ENCODE results near the gene TULP1.

The TULP1 gene

GRCh38 chr6:35496036-35496840 is 16.5 kb downstream of the TULP1 start:
- no peak for DNase-seq

- no peak for DNase-seq
Measured at GRCh38 chr6:35495258-35496035, 17.2 kb downstream of the TULP1 start.

- no peak for DNase-seq
Measured at GRCh38 chr6:35494161-35494563, 18.5 kb downstream of the TULP1 start.

GRCh38 chr6:35493307-35493983 is 19.3 kb downstream of the TULP1 start:
- DNase-seq: no peak

GRCh38 chr6:35492974-35493284 is 19.8 kb downstream of the TULP1 start:
- DNase-seq: no peak

GRCh38 chr6:35492258-35492973 is 20.3 kb downstream of the TULP1 start:
- peak; percentile 61 for DNase-seq

- DNase-seq: no peak
Measured at GRCh38 chr6:35491558-35492257, 21.0 kb downstream of the TULP1 start.

- DNase-seq: no peak
Measured at GRCh38 chr6:35490821-35491557, 21.7 kb downstream of the TULP1 start.

- peak; percentile 95 for DNase-seq
Measured at GRCh38 chr6:35489995-35490791, 22.5 kb downstream of the TULP1 start.

GRCh38 chr6:35489066-35489465 is 23.6 kb downstream of the TULP1 start:
- no peak for DNase-seq

- DNase-seq: no peak
Measured at GRCh38 chr6:35488517-35488862, 24.2 kb downstream of the TULP1 start.

GRCh38 chr6:35487658-35488516 is 24.8 kb downstream of the TULP1 start:
- DNase-seq: peak; percentile 58

GRCh38 chr6:35486005-35486925 is 26.4 kb downstream of the TULP1 start:
- DNase-seq: no peak

- DNase-seq: peak; percentile 80
Measured at GRCh38 chr6:35485402-35485877, 27.3 kb downstream of the TULP1 start.

- DNase-seq: no peak
Measured at GRCh38 chr6:35484921-35485392, 27.7 kb downstream of the TULP1 start.

- DNase-seq: no peak
Measured at GRCh38 chr6:35483893-35484645, 28.6 kb downstream of the TULP1 start.

- DNase-seq: no peak
Measured at GRCh38 chr6:35483490-35483889, 29.2 kb downstream of the TULP1 start.

- DNase-seq: no peak
Measured at GRCh38 chr6:35483062-35483461, 29.6 kb downstream of the TULP1 start.

Data from fibroblast of upper back skin (primary cell).